Measurements from ENCODE around the gene MAST2.

MAST2 gene

GRCh38 chr1:45989249-45989648 lies 185.8 kb downstream of the MAST2 start:
- DNase-seq (ENCODE audit: low read depth), result no peak
- TF ChIP-seq CTCF (IDR thresholded peaks at IDR 0.05; ENCODE audit: low read depth, low read length, missing control alignments), result no peak
- in situ Hi-C loops (cut with HindIII; ENCODE audit: low sequenced_read_pairs), result no loop called here
- H3K4me3 ChIP-seq (ENCODE audit: low read depth, low read length), result no peak overlapping the region

GRCh38 chr1:45994423-45994822 lies 191.0 kb downstream of the MAST2 start:
- no peak for DNase-seq (ENCODE audit: low read depth)
- H3K4me3 ChIP-seq (ENCODE audit: low read depth, low read length), result no peak overlapping the region
- in situ Hi-C loops (cut with HindIII; ENCODE audit: low sequenced_read_pairs), result no loop called here
- TF ChIP-seq CTCF (IDR thresholded peaks at IDR 0.05; ENCODE audit: low read depth, low read length, missing control alignments), result no peak

- in situ Hi-C loops (cut with HindIII; ENCODE audit: low sequenced_read_pairs), result no loop called here
- no peak overlapping the region for H3K4me3 ChIP-seq (ENCODE audit: low read depth, low read length)
- DNase-seq (ENCODE audit: low read depth), result no peak
- no peak for TF ChIP-seq CTCF (IDR thresholded peaks at IDR 0.05; ENCODE audit: low read depth, low read length, missing control alignments)
These were observed 191.9 kb downstream of the MAST2 start for GRCh38 chr1:45995298-45995697.

GRCh38 chr1:45998020-45998617 lies 194.7 kb downstream of the MAST2 start:
- no peak overlapping the region for H3K4me3 ChIP-seq (ENCODE audit: low read depth, low read length)
- no peak for DNase-seq (ENCODE audit: low read depth)
- in situ Hi-C loops (cut with HindIII; ENCODE audit: low sequenced_read_pairs), result no loop called here
- TF ChIP-seq CTCF (IDR thresholded peaks at IDR 0.05; ENCODE audit: low read depth, low read length, missing control alignments), result no peak

GRCh38 chr1:45999507-45999906 lies 196.1 kb downstream of the MAST2 start:
- DNase-seq (ENCODE audit: low read depth), result no peak
- in situ Hi-C loops (cut with HindIII; ENCODE audit: low sequenced_read_pairs), result no loop called here
- no peak overlapping the region for H3K4me3 ChIP-seq (ENCODE audit: low read depth, low read length)
- no peak for TF ChIP-seq CTCF (IDR thresholded peaks at IDR 0.05; ENCODE audit: low read depth, low read length, missing control alignments)

GRCh38 chr1:46001081-46001785 lies 197.8 kb downstream of the MAST2 start:
- in situ Hi-C loops (cut with HindIII; ENCODE audit: low sequenced_read_pairs), result no loop called here
- TF ChIP-seq CTCF (IDR thresholded peaks at IDR 0.05; ENCODE audit: low read depth, low read length, missing control alignments), result no peak
- no peak overlapping the region for H3K4me3 ChIP-seq (ENCODE audit: low read depth, low read length)
- DNase-seq (ENCODE audit: low read depth), result no peak
